Fibroblast of gingiva (primary cell): ENCODE measurements around the gene SCAF4.
"Not testable (repeated sequence)": the region's sequence is repeated elsewhere in the genome, so short reads cannot be mapped to it uniquely, and the experiment has no call there.

Source experiments
- DNase-seq: peaks from one replicate; pipeline ENCODE4 v3.0.0-alpha.2; 2011; ENCODE audit warnings: low read depth

Gene SCAF4

GRCh38 chr21:31673321-31673912 lies 58.5 kb downstream of the SCAF4 start:
- DNase-seq = no peak

GRCh38 chr21:31671931-31672330 lies 60.0 kb downstream of the SCAF4 start:
- DNase-seq = no peak

- DNase-seq = no peak
Measured at GRCh38 chr21:31671146-31671716, 60.7 kb downstream of the SCAF4 start.

- DNase-seq = peak; percentile 33
Measured at GRCh38 chr21:31670070-31670469, 61.8 kb downstream of the SCAF4 start.

GRCh38 chr21:31668651-31669491 lies 63.0 kb downstream of the SCAF4 start:
- DNase-seq = no peak

GRCh38 chr21:31667639-31668038 lies 64.3 kb downstream of the SCAF4 start:
- peak; percentile 21 for DNase-seq

- DNase-seq = no peak
Measured at GRCh38 chr21:31667132-31667531, 64.8 kb downstream of the SCAF4 start.

GRCh38 chr21:31666445-31667010 lies 65.4 kb downstream of the SCAF4 start:
- no peak for DNase-seq

- DNase-seq = not testable (repeated sequence)
Measured at GRCh38 chr21:31665869-31666268, 66.0 kb downstream of the SCAF4 start.

- peak; percentile 27 for DNase-seq
Measured at GRCh38 chr21:31665397-31665796, 66.5 kb downstream of the SCAF4 start.

- no peak for DNase-seq
Measured at GRCh38 chr21:31663584-31664249, 68.2 kb downstream of the SCAF4 start.

- no peak for DNase-seq
Measured at GRCh38 chr21:31660591-31660990, 71.3 kb downstream of the SCAF4 start.

GRCh38 chr21:31660259-31660565 lies 71.7 kb downstream of the SCAF4 start:
- peak; percentile 19 for DNase-seq

GRCh38 chr21:31659536-31660258 lies 72.2 kb downstream of the SCAF4 start, which contains the start of gene SOD1:
Gene SOD1 (plus strand): TSS chr21:31659693. CDS start chr21:31659770, 77 bp downstream.
- peak; percentile 93 for DNase-seq

GRCh38 chr21:31659286-31659535 lies 72.7 kb downstream of the SCAF4 start:
- DNase-seq = no peak

- peak; percentile 82 for DNase-seq
Measured at GRCh38 chr21:31658053-31658452, 73.9 kb downstream of the SCAF4 start.

GRCh38 chr21:31656199-31657095 lies 75.5 kb downstream of the SCAF4 start:
- no peak for DNase-seq

- not testable (repeated sequence) for DNase-seq
Measured at GRCh38 chr21:31654821-31655580, 76.9 kb downstream of the SCAF4 start.

- no peak for DNase-seq
Measured at GRCh38 chr21:31654340-31654739, 77.6 kb downstream of the SCAF4 start.

- not testable (repeated sequence) for DNase-seq
Measured at GRCh38 chr21:31651491-31651890, 80.4 kb downstream of the SCAF4 start.
